MCF 10A (cell line): ENCODE measurements around the gene DYNC2H1. TPM values are rescaled to one million over a fixed set of nuclear protein-coding genes. Genes with fewer than 3 reads are reported as not detected.

Experiments
- BruUV-seq: library from RNA; stranded (reverse); fragments of 400-500 nt; replicated peaks from 2 replicates; lab custom pipeline; 2021; lab: Mats Ljungman, UMichigan
- CTCF ChIA-PET: fragments of 300-600 bp; sonication (Branson Sonifier 250); formaldehyde crosslinking; extraction: SDS; loops from one replicate; lab custom pipeline; 2021; ENCODE audit warnings: antibody characterized with exemption, inconsistent platforms; lab: Yijun Ruan, JAX
- POLR2A ChIA-PET: fragments of 300-600, 350-650 bp; sonication (Branson Sonifier 250); formaldehyde crosslinking; extraction: SDS; loops from one replicate; lab custom pipeline; 2020; ENCODE audit warnings: antibody characterized with exemption, inconsistent platforms; lab: Yijun Ruan, JAX
- DNase-seq: peaks from one replicate; pipeline ENCODE4 v3.0.0-alpha.2; 2018; ENCODE audit not compliant: unreplicated experiment
- H3K27ac Mint-ChIP-seq: one replicate; pipeline ENCODE4 v1.8.0; 2022; ENCODE audit warnings: mild to moderate bottlenecking, low read depth, mixed read lengths; ENCODE audit not compliant: unreplicated experiment
- H3K27me3 Mint-ChIP-seq: one replicate; pipeline ENCODE4 v1.8.0; 2022; ENCODE audit warnings: mixed read lengths; ENCODE audit not compliant: insufficient read depth, unreplicated experiment
- H3K36me3 Mint-ChIP-seq: one replicate; pipeline ENCODE4 v1.8.0; 2022; ENCODE audit warnings: mild to moderate bottlenecking, moderate library complexity, mixed read lengths; ENCODE audit not compliant: insufficient read depth, unreplicated experiment
- H3K4me1 Mint-ChIP-seq: one replicate; pipeline ENCODE4 v1.8.0; 2022; ENCODE audit warnings: mixed read lengths; ENCODE audit not compliant: insufficient read depth, unreplicated experiment
- H3K4me3 Mint-ChIP-seq: one replicate; pipeline ENCODE4 v1.8.0; 2022; ENCODE audit warnings: mild to moderate bottlenecking, moderate library complexity, mixed read lengths; ENCODE audit not compliant: unreplicated experiment
- H3K9me3 Mint-ChIP-seq: one replicate; pipeline ENCODE4 v1.8.0; 2022; ENCODE audit warnings: mixed read lengths; ENCODE audit not compliant: unreplicated experiment
- intact Hi-C: fragments of 100-400 bp; cut with micrococcal nuclease; formaldehyde crosslinking; loops from 2 replicates; pipeline ENCODE4 v1.14.1; 2022
- total RNA-seq: library from RNA; stranded (reverse); gene quantifications from 2 replicates; pipeline ENCODE4 v1.2.3, GENCODE V29; 2022
- TF ChIP-seq, protein P1 (sequence below): fragments of 200-600 bp; IDR thresholded peaks from one replicate; pipeline ENCODE4 v1.8.0; 2022; ENCODE audit warnings: antibody characterized with exemption, mild to moderate bottlenecking; ENCODE audit not compliant: unreplicated experiment

The DYNC2H1 gene
- total RNA-seq, 1 experiment from 2014 or later, result 23.0 TPM

DNA sequence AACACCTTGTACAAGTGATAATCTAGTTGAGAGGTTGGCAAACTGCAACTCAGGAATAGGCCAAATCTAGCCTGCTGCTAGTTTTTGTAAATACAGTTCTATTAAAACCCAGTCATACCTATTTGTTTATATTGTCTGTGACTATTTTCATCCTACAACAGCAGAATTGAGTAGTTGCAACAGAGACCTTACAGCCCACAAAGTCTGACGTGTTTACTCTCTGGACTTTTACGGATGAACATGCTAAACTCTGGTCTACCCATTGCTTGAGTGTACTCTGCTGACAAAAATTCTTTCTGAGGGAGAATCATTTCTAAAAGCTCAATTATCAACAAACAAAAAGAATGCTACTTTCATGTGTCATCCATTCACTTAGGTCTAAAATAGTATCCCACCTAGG, 287.0 kb downstream of the DYNC2H1 start:
- Mint-ChIP-seq H3K9me3 (peaks cover 2% of the 10 kb centered on the region), H3K4me1 (peaks cover 14% of the 10 kb centered on the region), H3K27ac (no peak overlapping the region), H3K4me3 (no peak overlapping the region), H3K27me3 (no peaks in the 10 kb centered on the region), H3K36me3 (peaks cover 6% of the 10 kb centered on the region)
- POLR2A ChIA-PET, result no interaction called here
- no peak for DNase-seq
- TF ChIP-seq, protein P1, sequence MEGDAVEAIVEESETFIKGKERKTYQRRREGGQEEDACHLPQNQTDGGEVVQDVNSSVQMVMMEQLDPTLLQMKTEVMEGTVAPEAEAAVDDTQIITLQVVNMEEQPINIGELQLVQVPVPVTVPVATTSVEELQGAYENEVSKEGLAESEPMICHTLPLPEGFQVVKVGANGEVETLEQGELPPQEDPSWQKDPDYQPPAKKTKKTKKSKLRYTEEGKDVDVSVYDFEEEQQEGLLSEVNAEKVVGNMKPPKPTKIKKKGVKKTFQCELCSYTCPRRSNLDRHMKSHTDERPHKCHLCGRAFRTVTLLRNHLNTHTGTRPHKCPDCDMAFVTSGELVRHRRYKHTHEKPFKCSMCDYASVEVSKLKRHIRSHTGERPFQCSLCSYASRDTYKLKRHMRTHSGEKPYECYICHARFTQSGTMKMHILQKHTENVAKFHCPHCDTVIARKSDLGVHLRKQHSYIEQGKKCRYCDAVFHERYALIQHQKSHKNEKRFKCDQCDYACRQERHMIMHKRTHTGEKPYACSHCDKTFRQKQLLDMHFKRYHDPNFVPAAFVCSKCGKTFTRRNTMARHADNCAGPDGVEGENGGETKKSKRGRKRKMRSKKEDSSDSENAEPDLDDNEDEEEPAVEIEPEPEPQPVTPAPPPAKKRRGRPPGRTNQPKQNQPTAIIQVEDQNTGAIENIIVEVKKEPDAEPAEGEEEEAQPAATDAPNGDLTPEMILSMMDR, result no peak
- intact Hi-C loops, result no loop called here
- CTCF ChIA-PET, result no interaction called here
- no TSS peak for BruUV-seq

DNA sequence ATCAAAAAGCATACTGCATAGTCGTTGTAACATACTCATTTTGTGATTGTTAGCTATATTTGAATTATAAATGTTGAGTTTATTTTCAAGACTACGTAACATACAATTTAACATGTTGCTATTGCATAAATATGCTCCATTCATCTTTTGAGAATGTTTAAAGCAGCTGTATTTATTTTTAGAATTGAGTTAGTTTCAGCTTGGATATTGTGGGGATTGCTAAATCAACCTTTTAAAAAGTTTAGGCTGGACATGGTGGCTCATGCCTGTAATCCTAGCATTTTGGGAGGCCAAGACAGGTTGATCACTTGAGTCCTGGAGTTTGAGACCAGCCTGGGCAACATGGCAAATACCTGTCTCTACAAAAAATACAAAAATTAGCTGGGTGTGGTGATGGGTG, 288.1 kb downstream of the DYNC2H1 start:
- no peak for DNase-seq
- TF ChIP-seq, protein P1, result no peak
- Mint-ChIP-seq H3K27ac (no peak overlapping the region), H3K36me3 (peaks cover 6% of the 10 kb centered on the region), H3K4me1 (peaks cover 14% of the 10 kb centered on the region), H3K27me3 (no peaks in the 10 kb centered on the region), H3K9me3 (no peaks in the 10 kb centered on the region), H3K4me3 (no peak overlapping the region)
- intact Hi-C loops, result no loop called here
- no TSS peak for BruUV-seq
- ChIA-PET POLR2A (interaction anchor here (1.5 kb wide), 1 partner anchor 10 kb away, joined by 3 read pairs; no protein-coding TSS in a partner anchor), CTCF (interaction anchor here (0.9 to 1.5 kb wide), 4 partner anchors 13 to 203 kb away, joined by 3 read pairs; no protein-coding TSS in a partner anchor)

DNA sequence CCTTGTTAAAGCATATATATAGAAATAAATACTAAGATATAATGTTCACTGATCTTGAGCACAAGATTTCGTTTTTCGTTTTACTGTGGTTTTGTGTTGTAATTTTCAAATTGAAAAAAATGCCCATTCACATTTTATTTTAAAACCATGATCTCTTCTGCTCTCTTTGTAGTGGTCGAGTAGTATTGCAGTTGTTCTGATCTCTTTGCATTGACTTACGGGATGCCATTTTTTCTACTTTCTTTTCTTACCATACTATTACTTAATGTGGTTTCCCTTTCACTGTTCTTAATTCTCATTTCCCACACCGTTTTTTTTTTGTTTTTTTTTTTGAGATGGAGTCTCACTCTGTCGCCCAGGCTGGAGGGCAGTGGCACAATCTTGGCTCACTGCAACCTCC, 289.6 kb downstream of the DYNC2H1 start:
- intact Hi-C loops, result no loop called here
- no peaks in the 10 kb centered on the region for H3K9me3 Mint-ChIP-seq
- TF ChIP-seq, protein P1, result no peak
- ChIA-PET CTCF (interaction anchor here (0.6 kb wide), 1 partner anchor 72 kb away, joined by 3 read pairs; no protein-coding TSS in a partner anchor), POLR2A (no interaction called here)
- peaks cover 14% of the 10 kb centered on the region for H3K4me1 Mint-ChIP-seq
- H3K4me3 Mint-ChIP-seq, result no peak overlapping the region
- H3K36me3 Mint-ChIP-seq, result peaks cover 6% of the 10 kb centered on the region
- H3K27ac Mint-ChIP-seq, result no peak overlapping the region
- no peak for DNase-seq
- H3K27me3 Mint-ChIP-seq, result no peaks in the 10 kb centered on the region
- no TSS peak for BruUV-seq

DNA sequence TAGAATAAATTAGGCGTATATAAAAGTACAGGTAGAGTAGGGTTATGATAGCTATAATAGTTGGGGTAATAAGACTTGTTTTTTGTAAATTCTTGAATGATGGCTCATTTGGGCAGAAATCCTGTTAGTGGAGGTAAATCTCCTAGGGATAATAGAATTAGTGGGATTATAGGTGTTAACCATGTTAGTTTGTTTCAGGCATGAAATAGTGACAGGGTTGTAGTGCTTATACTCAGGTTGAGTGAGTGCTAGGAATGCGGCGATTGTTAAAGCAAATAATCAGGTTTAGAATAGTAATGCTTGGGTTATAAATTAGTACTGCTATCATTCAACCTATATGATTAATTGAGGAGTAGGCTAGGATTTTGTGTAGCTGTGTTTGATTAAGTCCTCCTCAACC, 297.1 kb downstream of the DYNC2H1 start:
- POLR2A ChIA-PET, result interaction anchor here (1.0 kb wide), 1 partner anchor 9 kb away, joined by 3 read pairs; no protein-coding TSS in a partner anchor
- TF ChIP-seq, protein P1, result no peak
- intact Hi-C loops, result no loop called here
- H3K9me3 Mint-ChIP-seq, result no peaks in the 10 kb centered on the region
- BruUV-seq, result no TSS peak
- H3K4me1 Mint-ChIP-seq, result no peaks in the 10 kb centered on the region
- H3K27me3 Mint-ChIP-seq, result no peaks in the 10 kb centered on the region
- H3K4me3 Mint-ChIP-seq, result no peak overlapping the region
- CTCF ChIA-PET, result interaction anchor here (0.6 kb wide), 1 partner anchor 925 kb away, joined by 4 read pairs; no protein-coding TSS in a partner anchor
- no peak overlapping the region for H3K27ac Mint-ChIP-seq
- H3K36me3 Mint-ChIP-seq, result no peaks in the 10 kb centered on the region
- no peak for DNase-seq
